Measurements from ENCODE around the gene NRP2. TPM values are rescaled to one million over a fixed set of nuclear protein-coding genes. Genes with fewer than 3 reads are reported as not detected.

The NRP2 gene
- total RNA-seq, 4 donors from 2014 or later: 35.9 to 156 (median 114) TPM

- H3K36me3 ChIP-seq: no peaks in the 10 kb centered on the region
- no peaks in the 10 kb centered on the region for H3K27me3 ChIP-seq
- intact Hi-C loops (cut with DNase I; ENCODE audit: low total_unique reads): loop anchor here (10.0 kb wide), 1 partner anchor 74 kb away; the partner anchor contains the start of gene NRP2
- H3K27ac ChIP-seq: peak overlapping the region; percentile 74 to 89
- no peak overlapping the region for H3K4me3 ChIP-seq
- H3K9me3 ChIP-seq: no peaks in the 10 kb centered on the region
- TF ChIP-seq CTCF (IDR thresholded peaks at IDR 0.05): no peak
- TF ChIP-seq POLR2A (IDR thresholded peaks at IDR 0.05): no peak
- peaks cover 8 to 10% of the 10 kb centered on the region in 2 donors for H3K4me1 ChIP-seq
- DNase-seq: no peak
Measured at GRCh38 chr2:205759257-205759656, 77.0 kb downstream of the NRP2 start.

GRCh38 chr2:205759732-205760131 is 77.4 kb downstream of the NRP2 start:
- intact Hi-C loops (cut with DNase I; ENCODE audit: low total_unique reads): loop anchor here (10.0 kb wide), 2 partner anchors 75 to 125 kb away; partner anchors contain the start of gene NRP2
- H3K36me3 ChIP-seq: no peaks in the 10 kb centered on the region
- H3K27me3 ChIP-seq: no peaks in the 10 kb centered on the region
- no peak overlapping the region for H3K4me3 ChIP-seq
- no peak for TF ChIP-seq CTCF (IDR thresholded peaks at IDR 0.05)
- no peak for TF ChIP-seq POLR2A (IDR thresholded peaks at IDR 0.05)
- DNase-seq: no peak
- H3K4me1 ChIP-seq: peaks cover 8 to 10% of the 10 kb centered on the region in 2 donors
- H3K9me3 ChIP-seq: no peaks in the 10 kb centered on the region
- H3K27ac ChIP-seq: peak overlapping the region; percentile 74 to 89

- peak overlapping the region; percentile 74 to 89 for H3K27ac ChIP-seq
- TF ChIP-seq CTCF (IDR thresholded peaks at IDR 0.05): no peak
- TF ChIP-seq POLR2A (IDR thresholded peaks at IDR 0.05): no peak
- intact Hi-C loops (cut with DNase I; ENCODE audit: low total_unique reads): loop anchor here (10.0 kb wide), 1 partner anchor 125 kb away; no protein-coding TSS in a partner anchor
Measured at GRCh38 chr2:205760157-205760556, 77.9 kb downstream of the NRP2 start.

GRCh38 chr2:205761421-205761820 is 79.1 kb downstream of the NRP2 start:
- no peaks in the 10 kb centered on the region for H3K36me3 ChIP-seq
- H3K4me1 ChIP-seq: peaks cover 8 to 10% of the 10 kb centered on the region in 2 donors
- no peaks in the 10 kb centered on the region for H3K9me3 ChIP-seq
- no peak overlapping the region for H3K4me3 ChIP-seq
- peak overlapping the region in 1 of 2 donors; percentile 89 for H3K27ac ChIP-seq
- intact Hi-C loops (cut with DNase I; ENCODE audit: low total_unique reads): loop anchor here (10.0 kb wide), 1 partner anchor 123 kb away; no protein-coding TSS in a partner anchor
- no peak for DNase-seq
- no peak for TF ChIP-seq POLR2A (IDR thresholded peaks at IDR 0.05)
- no peak for TF ChIP-seq CTCF (IDR thresholded peaks at IDR 0.05)
- no peaks in the 10 kb centered on the region for H3K27me3 ChIP-seq

More at GRCh38 chr2:205760157-205760556, 77.9 kb downstream of the NRP2 start:
- Histone ChIP-seq H3K4me1 (peaks cover 8 to 10% of the 10 kb centered on the region in 2 donors), H3K4me3 (no peak overlapping the region), H3K36me3 (no peaks in the 10 kb centered on the region), H3K27me3 (no peaks in the 10 kb centered on the region), H3K9me3 (no peaks in the 10 kb centered on the region)
- no peak for DNase-seq

- Histone ChIP-seq H3K27ac (peak overlapping the region; percentile 80 to 89), H3K9me3 (no peaks in the 10 kb centered on the region), H3K4me1 (peaks cover 0 to 3% of the 10 kb centered on the region in 2 donors), H3K36me3 (no peaks in the 10 kb centered on the region), H3K4me3 (no peak overlapping the region), H3K27me3 (no peaks in the 10 kb centered on the region)
- intact Hi-C loops (cut with DNase I; ENCODE audit: low total_unique reads): loop anchor here (10.0 kb wide), 1 partner anchor 122 kb away; no protein-coding TSS in a partner anchor
- no peak for DNase-seq
- TF ChIP-seq CTCF (IDR thresholded peaks at IDR 0.05) (no peak), POLR2A (IDR thresholded peaks at IDR 0.05) (no peak)
Measured at GRCh38 chr2:205762881-205763280, 80.6 kb downstream of the NRP2 start.
